Activated T-cell treated with anti-CD3 and anti-CD28 coated beads, Interleukin-2, amount 50 U/mL, for 1 hour (primary cell): ENCODE measurements around the gene MYZAP.

ENCODE experiments used
- DNase-seq: peaks from one replicate; pipeline ENCODE4 v3.0.0-alpha.2; 2020

The MYZAP gene

DNA sequence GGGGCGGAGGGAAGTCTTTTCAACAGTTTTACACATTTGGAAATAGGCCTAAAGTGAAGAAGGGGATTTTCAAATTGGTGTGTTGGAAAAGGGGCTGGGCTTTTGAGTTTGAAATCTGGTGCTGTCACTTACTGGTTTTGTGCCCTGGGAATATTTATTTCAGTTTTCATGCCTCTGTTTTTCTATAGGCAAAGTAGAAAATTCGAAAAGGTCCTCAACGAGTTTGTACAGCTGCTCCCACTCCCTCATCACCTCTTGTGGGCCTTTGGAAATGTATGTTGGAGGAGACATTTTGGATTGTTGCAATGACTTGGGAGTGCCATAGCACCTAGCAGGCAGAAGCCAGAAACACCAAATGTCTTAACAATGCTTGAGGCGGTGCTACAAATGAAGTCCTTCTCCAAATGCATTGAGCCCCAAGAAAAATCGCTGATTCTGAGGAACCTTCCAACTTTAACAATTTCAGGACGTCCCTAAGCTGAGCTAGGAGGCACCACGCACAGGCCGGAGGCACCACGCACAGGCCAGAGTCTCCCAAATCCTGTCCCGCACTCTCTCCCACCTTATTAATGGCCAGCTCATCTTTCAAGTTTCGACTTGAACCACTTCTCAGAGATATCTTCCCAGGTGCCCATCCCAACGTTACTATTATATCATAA is 114.2 kb downstream of the MYZAP start:
- no peak for DNase-seq

- DNase-seq = peak; percentile 86
Measured at GRCh38 chr15:57706405-57707209, 114.9 kb downstream of the MYZAP start, which contains the start of gene POLR2M. Gene POLR2M, plus strand, starts transcription at chr15:57706714. Its CDS starts 129 bp downstream, at chr15:57706843.

- no peak for DNase-seq
Measured at GRCh38 chr15:57708047-57708446, 116.3 kb downstream of the MYZAP start.

- no peak for DNase-seq
Measured at GRCh38 chr15:57718309-57718708, 126.6 kb downstream of the MYZAP start.

GRCh38 chr15:57720867-57721266 is 129.2 kb downstream of the MYZAP start:
- no peak for DNase-seq

DNA sequence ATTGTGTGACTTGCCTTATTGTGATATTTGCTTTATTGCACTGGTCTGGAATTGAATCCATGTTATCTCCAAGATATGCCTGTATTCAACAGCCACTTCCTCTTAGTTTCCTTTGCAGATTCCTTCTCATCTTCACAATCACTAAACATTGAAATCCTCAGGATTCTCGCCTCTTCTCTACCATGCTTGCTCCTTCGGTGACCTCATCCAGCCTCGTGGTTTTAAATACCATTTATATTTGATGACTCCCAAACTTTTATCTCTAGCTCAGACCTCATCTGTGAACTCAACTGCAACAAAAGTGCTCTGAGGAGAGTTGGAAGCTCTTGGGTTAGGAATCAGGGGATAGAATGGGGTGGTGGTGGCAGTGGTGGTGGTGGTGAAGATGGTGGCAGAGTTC is 134.7 kb downstream of the MYZAP start:
- no peak for DNase-seq

DNA sequence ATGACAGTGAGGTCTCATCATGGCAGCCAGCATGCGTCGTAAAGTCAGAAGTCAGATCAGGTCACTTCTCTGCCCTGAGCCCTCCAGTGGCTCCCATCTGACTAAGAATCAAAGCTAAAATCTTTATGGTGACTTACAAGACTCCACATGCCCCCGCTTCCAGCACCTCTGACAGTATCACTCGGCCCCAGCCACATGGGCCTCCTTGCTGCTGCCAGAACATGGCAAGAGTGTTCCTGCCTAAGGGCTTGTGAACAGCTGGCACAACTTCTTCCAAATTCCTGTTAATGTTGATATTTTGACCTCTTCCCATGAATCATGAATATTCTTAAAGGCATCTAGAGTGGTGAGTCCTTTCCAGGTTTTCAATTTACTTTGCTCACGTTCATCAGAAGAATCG is 135.3 kb downstream of the MYZAP start:
- no peak for DNase-seq

DNA sequence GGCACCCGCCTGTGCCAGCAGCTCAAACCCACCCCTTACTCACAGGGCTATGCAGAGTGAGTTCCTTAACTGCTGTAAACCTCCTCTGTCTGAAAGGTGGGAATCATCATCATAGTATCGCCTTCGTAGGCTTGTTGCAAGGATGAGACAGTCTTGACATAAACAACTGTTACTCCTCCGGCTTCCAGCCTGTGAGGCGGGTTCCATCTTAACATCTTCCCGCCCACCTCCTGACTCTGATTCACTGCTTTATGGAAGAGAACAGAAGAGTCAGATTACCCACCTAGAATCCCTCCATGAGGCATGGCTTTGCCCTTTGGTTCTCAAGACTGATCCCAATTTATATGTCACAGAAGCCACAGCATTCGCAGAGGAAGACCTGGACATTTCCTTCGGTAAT is 136.7 kb downstream of the MYZAP start:
- DNase-seq = no peak

DNA sequence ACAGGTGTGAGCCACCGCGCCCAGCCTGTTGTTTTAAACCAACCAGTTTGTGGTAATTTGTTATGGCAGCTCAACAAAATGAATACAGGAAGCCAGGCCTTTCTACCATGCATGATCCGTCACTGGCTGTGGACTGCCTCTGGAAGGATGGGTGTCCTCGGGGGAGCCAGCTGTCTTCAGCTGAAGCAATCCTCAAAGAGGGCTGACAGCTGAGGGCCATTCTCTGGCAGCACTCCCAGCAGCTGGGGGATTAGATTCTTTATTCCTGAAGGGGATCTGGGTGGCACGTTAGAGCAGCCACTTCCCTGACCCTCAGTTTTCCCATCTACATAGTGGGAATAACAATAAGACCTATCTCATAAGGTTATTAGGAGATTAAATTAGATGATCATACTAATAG is 139.2 kb downstream of the MYZAP start:
- DNase-seq = no peak

DNA sequence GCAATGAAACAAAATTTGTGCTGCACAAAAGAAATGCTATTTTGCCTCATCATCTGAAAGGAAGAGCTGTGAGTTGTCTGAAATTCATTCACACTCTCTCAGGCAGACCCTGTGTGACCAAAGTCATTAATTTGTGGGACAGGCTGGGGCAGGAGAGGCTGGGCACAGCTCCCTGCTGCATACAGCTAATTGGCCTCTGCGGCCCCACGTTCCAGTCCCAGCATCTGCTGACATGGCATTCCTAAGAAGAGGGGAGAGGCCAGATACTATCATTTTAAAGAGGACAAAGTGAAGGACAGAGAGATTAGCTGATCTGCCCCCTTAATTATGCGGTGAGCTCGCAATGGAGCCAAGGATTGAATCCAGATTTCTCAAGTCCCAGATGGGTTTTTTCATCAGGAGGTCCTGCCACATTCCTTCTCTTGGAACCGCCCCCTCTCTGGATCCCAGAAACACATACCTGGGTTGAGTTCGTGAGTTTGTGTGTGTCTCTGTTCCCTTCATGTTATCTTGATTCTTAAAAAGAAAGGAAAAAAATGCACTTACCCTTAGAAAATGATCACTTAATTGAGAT is 139.9 kb downstream of the MYZAP start:
- no peak for DNase-seq

DNA sequence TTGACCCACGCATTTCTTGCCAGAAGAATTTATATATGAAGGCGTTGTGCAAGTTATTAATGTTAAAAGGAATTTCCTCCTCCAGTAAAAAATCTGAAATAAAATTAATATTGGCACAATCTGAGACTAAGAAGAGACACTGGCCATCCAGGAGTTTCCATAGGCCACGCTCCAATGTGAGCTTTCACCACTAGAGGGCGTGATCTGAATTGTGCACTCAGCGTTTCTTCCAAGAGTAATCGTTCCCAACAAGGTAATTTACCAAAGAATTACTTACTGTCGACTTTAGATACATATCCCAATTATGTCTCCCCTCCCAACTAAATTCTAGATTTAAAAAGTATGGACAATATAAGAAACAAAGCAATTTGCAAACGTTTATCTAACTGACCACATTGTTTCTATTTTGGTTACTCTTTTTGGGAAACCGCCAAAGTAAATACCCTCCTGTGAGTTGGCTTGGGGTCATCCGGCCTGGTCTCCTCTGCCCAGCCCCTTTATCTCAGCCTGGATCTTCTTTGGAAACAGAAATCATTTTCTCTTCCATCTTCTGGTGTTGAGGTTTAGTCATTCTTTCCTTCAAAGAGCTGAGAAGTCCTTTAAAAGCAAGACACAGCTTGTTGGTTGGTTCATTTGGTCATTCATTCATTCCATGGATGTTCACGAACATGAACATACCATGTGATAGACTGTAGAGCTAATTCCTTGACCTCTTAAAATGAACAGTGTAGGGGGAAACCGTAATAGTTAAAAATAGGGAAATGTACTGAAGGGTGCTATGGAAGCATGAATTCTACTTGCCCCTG is 141.0 kb downstream of the MYZAP start:
- peak; percentile 43 for DNase-seq

- DNase-seq = no peak
Measured at GRCh38 chr15:57734860-57735259, 143.2 kb downstream of the MYZAP start.
